T-cell (primary cell): ENCODE measurements around the gene TUBGCP6. TPM values are rescaled to one million over a fixed set of nuclear protein-coding genes. Genes with fewer than 3 reads are reported as not detected.

Experiments used
- ATAC-seq, 4 experiments: fragments of 200-7000 bp in 3 of 4; fragments of 150-1000 bp in 1 of 4; cut with Tn5 transposase; replicated peaks in 1 of 4; 1 replicate in 3 of 4; 2 replicates in 1 of 4; pipeline ENCODE4 v1.10.0; 2021; ENCODE audit warnings: moderate library complexity in 3 of 4, mild to moderate bottlenecking in 2 of 4, moderate number of reproducible peaks in 1 of 4
- CTCF ChIA-PET, 2 donors: fragments of 300-600 bp; sonication (Branson Sonifier 250); formaldehyde crosslinking; loops; one replicate each; lab custom pipeline; 2022; ENCODE audit warnings: antibody characterized with exemption in 2 of 2; lab: Charles Lee
- POLR2A ChIA-PET, 2 donors: fragments of 300-600 bp; sonication (Branson Sonifier 250); formaldehyde crosslinking; loops; one replicate each; lab custom pipeline; 2022; ENCODE audit warnings: antibody characterized with exemption in 2 of 2; lab: Charles Lee
- DNase-seq, 35 experiments: peaks; one replicate each; pipeline versions ENCODE4 v3.0.0 to v3.0.0-alpha.2; 2013 to 2023
- H3K27ac ChIP-seq: one replicate; pipeline ENCODE4 v1.5.1; 2013; ENCODE audit warnings: low read length
- H3K27me3 ChIP-seq, 2 experiments: replicated peaks in 1 of 2; 1 replicate in 1 of 2; 2 replicates in 1 of 2; pipeline versions ENCODE4 v1.6.1 to v1.7.0; 2013; ENCODE audit warnings: low read length in 1 of 2, mixed read lengths in 1 of 2; ENCODE audit not compliant: control insufficient read depth in 2 of 2, insufficient read depth in 2 of 2; ENCODE audit errors: extremely low read depth in 1 of 2
- H3K36me3 ChIP-seq, 2 donors: 1 replicate in 1 of 2; 2 replicates in 1 of 2; pipeline versions ENCODE4 v1.6.1 to v1.7.0; 2013; ENCODE audit warnings: low read length in 1 of 2; ENCODE audit not compliant: control insufficient read depth in 2 of 2, insufficient read depth in 1 of 2; ENCODE audit errors: extremely low read depth in 1 of 2
- H3K4me1 ChIP-seq, 2 experiments: 1 replicate in 1 of 2; 2 replicates in 1 of 2; pipeline versions ENCODE4 v1.6.1 to v1.7.0; 2013; ENCODE audit warnings: low read length in 2 of 2, mixed read lengths in 1 of 2; ENCODE audit not compliant: insufficient read depth in 2 of 2, control insufficient read depth in 1 of 2; ENCODE audit errors: extremely low read depth in 1 of 2
- H3K4me3 ChIP-seq, 2 donors: 1 replicate in 1 of 2; 2 replicates in 1 of 2; pipeline versions ENCODE4 v1.5.1 to v1.7.0; 2013; ENCODE audit warnings: mild to moderate bottlenecking in 2 of 2, low read length in 1 of 2, moderate library complexity in 1 of 2; ENCODE audit not compliant: control insufficient read depth in 1 of 2; ENCODE audit errors: extremely low read depth in 1 of 2
- H3K9me3 ChIP-seq: 2 replicates; pipeline ENCODE4 v1.7.0; 2013
- H3K27ac Mint-ChIP-seq, 2 donors: one replicate each; pipeline ENCODE4 v1.8.0; 2020 to 2021; ENCODE audit warnings: mild to moderate bottlenecking in 2 of 2, mixed read lengths in 2 of 2
- H3K27me3 Mint-ChIP-seq, 2 donors: one replicate each; pipeline ENCODE4 v1.8.0; 2021 to 2022; ENCODE audit warnings: mixed read lengths in 2 of 2
- H3K36me3 Mint-ChIP-seq: one replicate; pipeline ENCODE4 v1.8.0; 2021; ENCODE audit warnings: mixed read lengths
- H3K4me1 Mint-ChIP-seq, 3 donors: one replicate each; pipeline ENCODE4 v1.8.0; 2020 to 2022; ENCODE audit warnings: mixed read lengths in 3 of 3, mild to moderate bottlenecking in 1 of 3
- H3K4me3 Mint-ChIP-seq, 3 donors: one replicate each; pipeline ENCODE4 v1.8.0; 2020 to 2022; ENCODE audit warnings: mild to moderate bottlenecking in 3 of 3, mixed read lengths in 3 of 3, moderate library complexity in 3 of 3
- H3K9me3 Mint-ChIP-seq, 3 donors: one replicate each; pipeline ENCODE4 v1.8.0; 2020 to 2022; ENCODE audit warnings: mixed read lengths in 3 of 3
- WGBS: methylation state at CpG from one replicate; pipeline ENCODE4 v1.1.5; 2013; ENCODE audit warnings: missing lambda C conversion rate; ENCODE audit not compliant: insufficient coverage; 5-methylcytosine and 5-hydroxymethylcytosine counted together
- total RNA-seq, 35 experiments: library from RNA in 6 of 35; stranded (reverse) in 6 of 35; fragments of 120-200 nt in 1 of 35; gene quantifications; one replicate each; pipeline versions ENCODE4 v1.2.1 to v1.2.4 and lab custom pipeline; 2013 to 2026

The TUBGCP6 gene
- total RNA-seq, 5 donors from 2014 or later (not counting 1 experiment from before 2014, with no cell fraction given) = 129 to 144 (median 132) TPM

DNA sequence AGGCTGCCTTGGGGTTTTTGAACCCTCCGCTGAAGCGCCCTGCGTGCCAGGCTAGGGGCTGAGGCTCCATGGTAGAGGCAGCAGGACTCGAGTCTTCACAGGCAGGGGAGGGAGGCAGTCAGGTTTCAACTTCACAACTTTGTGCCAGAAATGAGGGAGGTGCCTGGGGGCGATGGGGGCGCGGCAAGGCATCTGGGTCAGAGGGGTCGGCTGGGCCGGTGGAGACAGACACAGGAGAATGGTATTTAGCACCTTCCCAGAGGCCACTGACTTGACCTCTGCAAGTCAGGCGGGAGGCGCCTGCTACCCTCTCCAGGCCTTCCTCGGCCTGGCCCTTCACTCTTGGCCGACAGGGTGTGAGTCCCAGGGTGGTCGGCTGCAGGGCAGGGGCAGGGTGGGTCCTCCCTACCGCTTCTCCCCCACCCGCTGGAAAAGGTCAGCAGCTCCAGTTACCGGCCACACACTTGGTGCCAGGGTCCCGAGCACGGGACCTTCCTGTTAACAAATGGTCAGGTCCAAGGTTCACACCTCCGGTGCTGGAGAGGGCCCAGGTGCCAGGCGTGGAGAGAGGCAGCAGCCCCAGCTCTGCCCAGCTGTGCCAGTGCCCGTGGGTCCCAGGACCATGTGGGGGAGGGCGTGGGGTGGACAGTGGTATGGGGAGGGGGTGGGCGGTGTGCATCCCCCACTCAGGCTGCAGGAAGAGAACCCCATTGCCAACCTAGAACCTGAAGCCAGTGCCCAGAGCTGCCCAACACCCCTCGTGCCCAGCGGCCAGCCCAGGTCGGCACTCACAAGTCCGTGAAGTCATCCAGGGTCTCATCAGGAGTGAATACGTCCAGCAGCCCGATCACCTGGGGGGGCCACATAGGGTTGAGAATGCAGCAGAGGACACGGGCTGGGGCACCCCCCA lies 12.9 kb upstream of the TUBGCP6 start:
- Mint-ChIP-seq H3K4me1 (peaks cover 6 to 7% (median 7%) of the 10 kb centered on the region in 3 donors), H3K4me3 (no peak overlapping the region), H3K36me3 (no peaks in the 10 kb centered on the region), H3K9me3 (no peaks in the 10 kb centered on the region), H3K27me3 (peaks cover 14 to 25% of the 10 kb centered on the region in 2 donors), H3K27ac (no peak overlapping the region)
- Histone ChIP-seq H3K4me3 (no peak overlapping the region), H3K4me1 (peaks cover 0 to 18% of the 10 kb centered on the region in 2 experiments), H3K27ac (no peak overlapping the region), H3K9me3 (no peaks in the 10 kb centered on the region), H3K36me3 (no peaks in the 10 kb centered on the region), H3K27me3 (peaks cover 0 to 41% of the 10 kb centered on the region in 2 experiments)
- POLR2A ChIA-PET = no interaction called here
- CTCF ChIA-PET = no interaction called here
- ATAC-seq (no peak), DNase-seq (no peak)
- 82% methylated on average over 29 of the region's 31 CpGs for WGBS

GRCh38 chr22:50257041-50257440 lies 12.2 kb upstream of the TUBGCP6 start:
- no peaks in the 10 kb centered on the region for H3K36me3 ChIP-seq
- Mint-ChIP-seq H3K4me1 (peaks cover under 1 to 3% (median 2%) of the 10 kb centered on the region in 3 donors), H3K9me3 (no peaks in the 10 kb centered on the region), H3K27ac (no peak overlapping the region), H3K36me3 (no peaks in the 10 kb centered on the region), H3K4me3 (no peak overlapping the region), H3K27me3 (peaks cover 9 to 18% of the 10 kb centered on the region in 2 donors)
- H3K4me3 ChIP-seq = no peak overlapping the region
- ChIA-PET POLR2A (no interaction called here), CTCF (no interaction called here)
- DNase-seq (no peak), ATAC-seq (no peak)
- H3K27ac ChIP-seq = no peak overlapping the region
- H3K9me3 ChIP-seq = no peaks in the 10 kb centered on the region
- peaks cover 0 to 15% of the 10 kb centered on the region in 2 experiments for H3K4me1 ChIP-seq
- WGBS = 89% methylated on average over 15 of the region's 16 CpGs
- peaks cover 0 to 35% of the 10 kb centered on the region in 2 experiments for H3K27me3 ChIP-seq

DNA sequence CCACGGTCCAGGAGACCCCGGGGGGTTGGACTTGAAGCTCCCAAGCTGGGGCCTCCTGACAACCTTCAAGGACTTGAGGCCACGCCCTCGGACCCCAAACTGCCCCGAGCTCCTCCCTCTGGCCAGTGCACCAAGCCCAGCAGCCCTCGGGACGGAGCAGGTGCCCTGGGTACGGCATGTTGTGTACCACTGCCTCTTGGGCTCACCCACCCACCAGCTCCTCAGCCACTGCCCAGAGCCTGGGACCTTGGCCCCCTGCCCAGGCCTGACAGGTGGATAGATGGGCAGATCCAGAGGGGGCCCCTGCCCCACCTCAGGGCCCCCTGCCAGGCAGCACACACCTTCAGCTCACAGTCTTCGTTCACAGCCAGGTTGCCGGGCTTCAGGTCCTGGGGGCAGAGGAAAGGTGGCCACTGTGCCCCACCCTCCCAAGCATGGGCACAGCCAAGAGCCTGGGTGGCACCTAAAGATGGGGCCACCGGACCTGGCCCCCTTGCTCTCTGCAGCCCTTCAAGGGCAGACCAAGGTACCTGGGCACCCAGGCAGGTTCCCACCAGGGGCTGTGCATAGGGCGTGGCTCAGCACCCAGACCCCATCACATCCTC lies 11.5 kb upstream of the TUBGCP6 start:
- Histone ChIP-seq H3K4me1 (peaks cover 0 to 18% of the 10 kb centered on the region in 2 experiments), H3K27me3 (peaks cover 0 to 32% of the 10 kb centered on the region in 2 experiments), H3K4me3 (no peak overlapping the region), H3K9me3 (no peaks in the 10 kb centered on the region), H3K36me3 (no peaks in the 10 kb centered on the region), H3K27ac (no peak overlapping the region)
- H3K4me3 Mint-ChIP-seq = no peak overlapping the region
- H3K4me1 Mint-ChIP-seq = peaks cover 0 to 2% (median 2%) of the 10 kb centered on the region in 3 donors
- H3K9me3 Mint-ChIP-seq = no peaks in the 10 kb centered on the region
- peaks cover 7 to 17% of the 10 kb centered on the region in 2 donors for H3K27me3 Mint-ChIP-seq
- H3K27ac Mint-ChIP-seq = no peak overlapping the region
- ATAC-seq = no peak
- POLR2A ChIA-PET = no interaction called here
- no peaks in the 10 kb centered on the region for H3K36me3 Mint-ChIP-seq
- 85% methylated on average over 12 of the region's 12 CpGs for WGBS
- CTCF ChIA-PET = no interaction called here
- no peak for DNase-seq

- Histone ChIP-seq H3K9me3 (no peaks in the 10 kb centered on the region), H3K27ac (no peak overlapping the region), H3K36me3 (no peaks in the 10 kb centered on the region), H3K27me3 (peaks cover 0 to 29% of the 10 kb centered on the region in 2 experiments), H3K4me3 (no peak overlapping the region), H3K4me1 (peaks cover 0 to 16% of the 10 kb centered on the region in 2 experiments)
- CTCF ChIA-PET = no interaction called here
- Mint-ChIP-seq H3K4me1 (peaks cover 0 to 4% (median 4%) of the 10 kb centered on the region in 3 donors), H3K4me3 (no peak overlapping the region), H3K27ac (no peak overlapping the region), H3K27me3 (peaks cover 7 to 17% of the 10 kb centered on the region in 2 donors), H3K36me3 (no peaks in the 10 kb centered on the region), H3K9me3 (no peaks in the 10 kb centered on the region)
- no peak for DNase-seq
- POLR2A ChIA-PET = no interaction called here
- ATAC-seq = no peak
- 85% methylated on average over 16 of the region's 17 CpGs for WGBS
Observed at GRCh38 chr22:50255607-50256006, 10.8 kb upstream of the TUBGCP6 start.

DNA sequence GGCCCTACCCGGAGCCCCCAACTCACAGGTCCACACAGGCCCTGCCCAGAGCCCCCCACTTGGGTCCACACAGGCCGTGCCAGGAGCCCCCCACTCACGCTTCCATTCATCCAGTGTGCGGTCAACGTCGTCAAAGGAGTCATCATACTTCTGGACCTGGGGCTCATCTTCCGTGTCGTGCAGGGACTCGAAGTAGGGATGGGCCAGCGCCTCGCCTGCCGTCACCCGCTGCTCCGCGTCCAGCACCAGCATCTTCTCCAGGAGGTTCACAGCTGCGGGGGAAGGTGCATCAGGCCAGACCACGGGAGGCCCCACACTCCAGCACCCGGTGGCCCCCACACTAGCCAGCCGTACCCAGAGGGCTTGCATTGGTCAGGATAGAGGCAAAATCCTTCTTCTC lies 10.3 kb upstream of the TUBGCP6 start:
- H3K9me3 ChIP-seq = no peaks in the 10 kb centered on the region
- H3K4me3 Mint-ChIP-seq = no peak overlapping the region
- no peak overlapping the region for H3K27ac ChIP-seq
- 88% methylated on average over 17 of the region's 19 CpGs for WGBS
- DNase-seq (no peak), ATAC-seq (no peak)
- H3K36me3 Mint-ChIP-seq = no peaks in the 10 kb centered on the region
- H3K27ac Mint-ChIP-seq = no peak overlapping the region
- H3K4me1 Mint-ChIP-seq = peaks cover 3 to 8% (median 7%) of the 10 kb centered on the region in 3 donors
- ChIA-PET POLR2A (no interaction called here), CTCF (no interaction called here)
- H3K4me3 ChIP-seq = no peak overlapping the region
- peaks cover 4 to 18% of the 10 kb centered on the region in 2 experiments for H3K4me1 ChIP-seq
- no peaks in the 10 kb centered on the region for H3K36me3 ChIP-seq
- peaks cover 7 to 17% of the 10 kb centered on the region in 2 donors for H3K27me3 Mint-ChIP-seq
- H3K27me3 ChIP-seq = peaks cover 0 to 24% of the 10 kb centered on the region in 2 experiments
- H3K9me3 Mint-ChIP-seq = no peaks in the 10 kb centered on the region

DNA sequence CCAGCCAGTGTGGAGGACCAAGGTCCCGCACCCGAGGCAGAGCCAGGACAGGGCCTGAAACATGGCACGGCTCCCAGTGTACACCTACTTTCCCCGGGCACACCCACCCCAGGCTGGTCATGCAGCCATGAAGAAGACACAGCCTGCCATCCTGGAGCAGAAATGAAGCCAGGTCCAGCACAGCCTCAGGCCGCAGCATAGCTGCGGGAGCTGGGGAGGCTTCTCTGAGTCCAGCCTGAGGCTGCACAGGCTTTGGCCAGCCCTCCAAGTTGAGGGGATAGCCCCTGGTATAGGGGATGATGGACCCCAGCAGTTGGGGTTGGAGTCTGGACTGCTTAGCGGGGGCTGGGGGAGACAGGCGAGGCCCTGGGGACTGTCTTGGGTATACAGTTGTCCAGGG lies 9.1 kb upstream of the TUBGCP6 start:
- Histone ChIP-seq H3K9me3 (no peaks in the 10 kb centered on the region), H3K4me1 (peaks cover 5 to 29% of the 10 kb centered on the region in 2 experiments), H3K36me3 (peaks cover 0 to 5% of the 10 kb centered on the region in 2 donors), H3K4me3 (no peak overlapping the region), H3K27ac (no peak overlapping the region), H3K27me3 (peaks cover 0 to 16% of the 10 kb centered on the region in 2 experiments)
- ChIA-PET POLR2A (no interaction called here), CTCF (no interaction called here)
- no peak overlapping the region for H3K27ac Mint-ChIP-seq
- no peaks in the 10 kb centered on the region for H3K9me3 Mint-ChIP-seq
- WGBS = 80% methylated on average over 3 of the region's 8 CpGs
- no peak for ATAC-seq
- H3K4me1 Mint-ChIP-seq = peaks cover 6 to 13% (median 12%) of the 10 kb centered on the region in 3 donors
- DNase-seq = no peak
- H3K4me3 Mint-ChIP-seq = no peak overlapping the region
- no peaks in the 10 kb centered on the region for H3K36me3 Mint-ChIP-seq
- peaks cover 5 to 11% of the 10 kb centered on the region in 2 donors for H3K27me3 Mint-ChIP-seq
